HG03103 (cell line): ENCODE data around the gene S1PR3.
"Not testable (repeated sequence)": the region's sequence is repeated elsewhere in the genome, so short reads cannot be mapped to it uniquely, and the experiment has no call there.

Source experiments
- ATAC-seq: cut with Tn5 transposase; IDR thresholded peaks from one replicate; pipeline ENCODE4 v1.9.1; 2021; ENCODE audit warnings: low read depth; ENCODE audit not compliant: unreplicated experiment

S1PR3 gene

DNA sequence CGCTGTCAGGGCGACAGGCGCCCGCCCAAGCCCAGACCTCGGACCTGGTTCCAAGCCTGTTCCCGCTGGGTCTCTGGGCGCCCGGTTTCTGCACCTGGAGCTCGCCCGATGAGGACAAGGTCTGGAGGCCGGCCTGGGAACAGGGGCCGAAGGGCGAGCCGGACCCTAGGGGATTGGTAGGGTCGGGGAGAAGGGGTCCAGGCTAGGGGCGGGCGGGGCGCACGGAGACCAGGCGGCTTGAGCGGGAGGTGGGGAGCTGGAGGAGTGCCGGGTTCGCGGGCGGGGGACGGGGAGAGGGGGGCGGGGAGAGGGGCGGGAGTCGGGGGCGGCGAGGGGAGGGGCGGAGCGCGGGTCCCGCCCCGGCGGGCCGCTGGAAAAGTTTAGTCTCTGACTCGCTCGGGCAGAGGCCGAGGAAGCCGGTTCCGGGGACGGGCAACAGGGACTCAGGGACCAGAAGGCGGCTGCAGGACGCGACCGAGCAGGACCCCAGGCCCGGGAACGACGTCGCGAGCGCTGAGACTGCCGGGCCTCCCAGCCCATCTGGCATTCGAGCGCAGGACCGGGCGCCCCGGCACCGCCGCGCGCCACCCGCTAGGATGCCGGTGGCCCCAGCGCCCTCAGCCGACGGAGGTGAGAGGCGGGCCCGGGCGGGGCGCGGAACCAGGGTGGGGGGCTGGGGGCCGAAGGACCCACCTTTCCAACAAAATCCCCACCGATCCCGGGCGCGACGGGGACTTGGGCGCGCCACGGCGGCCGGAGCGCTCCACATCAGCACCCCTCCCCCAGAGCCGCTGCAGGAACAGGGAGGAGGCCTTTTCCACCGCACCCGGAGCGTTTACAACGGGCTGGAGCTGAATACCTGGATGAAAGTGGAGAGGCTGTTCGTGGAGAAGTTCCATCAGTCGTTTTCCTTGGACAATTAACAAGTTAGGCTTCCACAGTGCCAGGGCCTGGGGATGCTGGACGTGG, at the start of gene S1PR3:
Gene S1PR3 (plus strand): TSS at position 403 of the 969 bp plus-strand sequence. CDS start 9,733 bp downstream, outside the sequence.
- ATAC-seq, result no peak

GRCh38 chr9:88941586-88941985, 49.7 kb upstream of the S1PR3 start:
- not testable (repeated sequence) for ATAC-seq

DNA sequence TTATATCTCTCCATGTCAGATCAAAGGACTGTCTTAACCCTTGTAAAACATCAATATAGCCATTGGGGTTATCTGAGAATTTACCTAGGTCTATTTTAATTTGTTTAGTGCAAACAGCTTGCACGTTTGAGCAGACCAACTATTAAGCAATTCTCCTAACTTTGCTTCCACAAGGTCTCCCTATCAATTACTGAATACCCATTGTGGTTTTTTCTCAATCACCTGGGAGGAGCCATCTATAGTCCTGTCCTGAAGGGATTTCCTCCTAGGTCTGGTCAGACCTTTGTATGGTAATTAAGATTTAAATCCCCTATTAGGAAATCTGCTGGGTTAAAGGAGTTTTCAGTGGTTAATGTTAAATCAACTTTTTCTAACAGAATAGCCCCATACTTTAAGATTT, 48.9 kb upstream of the S1PR3 start:
- no peak for ATAC-seq

GRCh38 chr9:88945636-88946333, 45.5 kb upstream of the S1PR3 start:
- ATAC-seq, result no peak

GRCh38 chr9:88947581-88948573, 43.4 kb upstream of the S1PR3 start:
- no peak for ATAC-seq

GRCh38 chr9:88949425-88949824, 41.8 kb upstream of the S1PR3 start:
- no peak for ATAC-seq

- ATAC-seq, result peak; percentile 52
These were observed 41.3 kb upstream of the S1PR3 start for GRCh38 chr9:88949961-88950340.

GRCh38 chr9:88950341-88951154, 40.7 kb upstream of the S1PR3 start:
- ATAC-seq, result no peak

DNA sequence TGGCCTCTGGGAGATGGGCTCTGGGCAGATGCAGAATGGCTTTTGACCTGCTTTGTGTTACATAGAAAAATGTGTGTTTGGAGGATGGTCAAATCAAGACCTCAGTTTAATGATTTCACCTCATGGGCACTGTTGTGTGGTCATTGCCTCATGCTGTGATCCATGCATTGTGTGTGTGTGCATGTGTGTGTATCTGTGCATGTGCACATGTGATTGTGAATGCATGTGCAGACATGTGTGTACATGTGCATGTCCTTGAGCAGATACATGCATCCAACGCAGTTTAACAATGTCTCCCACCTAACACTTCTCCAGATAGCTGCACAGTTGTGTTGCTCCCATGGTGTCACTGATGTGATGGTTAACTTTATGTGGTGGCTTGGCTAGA, 40.1 kb upstream of the S1PR3 start:
- ATAC-seq, result no peak

GRCh38 chr9:88952086-88952615, 39.1 kb upstream of the S1PR3 start:
- ATAC-seq, result no peak

DNA sequence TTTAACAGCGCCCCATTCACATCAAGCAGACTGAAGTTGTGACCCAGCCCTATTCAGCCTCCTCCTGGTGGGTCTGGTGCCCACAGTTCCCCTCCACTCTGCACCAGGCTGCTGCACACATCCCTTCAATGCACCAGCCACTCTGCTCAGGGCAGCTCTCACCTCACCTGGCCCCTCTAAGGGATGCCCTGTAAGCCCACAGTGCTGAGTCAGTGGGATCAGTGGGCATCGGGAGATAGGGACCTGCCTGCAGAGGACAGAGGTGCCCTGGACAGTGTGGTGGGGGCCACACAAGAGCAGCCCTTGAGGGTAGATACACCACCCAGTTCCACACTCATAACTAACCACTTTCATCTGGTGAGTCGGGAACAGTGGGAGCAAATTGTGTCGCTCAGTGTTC, 38.3 kb upstream of the S1PR3 start:
- ATAC-seq, result no peak

DNA sequence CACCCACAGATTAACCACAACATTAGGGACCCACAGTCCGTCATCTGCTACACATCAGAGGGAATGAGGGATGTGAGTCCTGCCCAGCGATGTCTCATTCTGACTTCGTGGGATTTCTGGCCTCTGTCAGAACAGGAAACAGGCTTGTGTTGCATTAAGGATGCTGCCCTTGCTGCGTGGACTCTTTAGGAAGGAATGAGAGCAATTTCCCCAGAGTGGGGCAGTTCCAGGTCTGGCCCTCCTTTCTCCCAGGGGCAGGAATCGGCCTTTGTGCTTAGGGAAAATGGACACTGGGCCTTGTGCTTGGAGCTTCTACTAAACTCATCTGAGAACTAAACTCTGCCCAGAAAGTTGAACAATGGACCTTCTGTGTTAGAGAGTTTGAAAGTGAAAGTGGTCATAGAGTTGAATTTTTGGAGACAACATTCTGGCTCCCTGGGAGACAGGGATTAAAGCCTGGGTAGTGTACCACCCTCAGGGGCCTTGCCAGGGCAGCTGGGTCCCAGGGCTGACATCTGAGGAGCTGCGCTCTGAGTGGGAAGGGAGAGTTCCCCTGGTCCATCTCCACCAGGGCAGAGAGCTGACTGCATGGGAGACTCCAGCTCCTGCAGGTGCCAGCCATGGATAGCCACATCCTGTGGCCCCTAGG, 37.8 kb upstream of the S1PR3 start:
- no peak for ATAC-seq

DNA sequence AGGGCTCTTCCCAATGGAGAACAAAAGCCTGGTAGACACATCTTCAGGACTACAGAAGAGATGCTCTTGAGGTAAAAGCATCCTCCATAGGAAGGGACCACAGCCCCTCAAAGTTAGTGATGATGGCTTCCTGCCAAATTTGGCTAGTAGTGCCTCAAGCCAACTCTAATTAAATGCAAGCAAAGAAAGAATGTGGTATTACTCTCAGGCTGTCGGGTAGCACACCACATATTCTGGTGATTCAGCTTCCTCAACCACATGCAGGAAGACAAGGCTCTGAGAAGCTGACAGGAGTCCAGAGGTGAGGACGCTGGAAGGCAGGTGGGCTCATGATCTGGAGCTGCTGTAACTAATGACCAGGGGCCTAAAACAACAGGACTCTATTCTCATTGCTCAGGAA, 37.2 kb upstream of the S1PR3 start:
- ATAC-seq, result no peak

DNA sequence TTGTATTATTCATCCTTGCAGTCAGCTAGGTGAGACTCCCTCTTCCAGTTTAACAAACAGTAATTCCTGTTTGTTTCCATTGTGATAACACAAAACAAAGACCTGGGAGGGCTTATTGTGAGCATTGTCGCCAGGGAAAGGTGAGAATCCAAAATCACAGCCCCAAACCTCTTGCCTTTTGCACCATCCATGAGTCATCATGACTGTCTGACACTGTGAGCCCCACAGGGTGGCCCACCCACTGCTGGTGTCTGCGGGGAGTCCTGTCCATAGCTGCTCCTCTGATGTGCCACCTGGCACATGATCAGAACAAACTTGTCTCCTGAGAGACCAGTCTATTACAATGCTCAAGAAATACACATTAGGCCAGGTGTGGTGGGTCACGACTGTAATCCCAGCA, 33.7 kb upstream of the S1PR3 start:
- no peak for ATAC-seq

- ATAC-seq, result no peak
These were observed 31.4 kb upstream of the S1PR3 start for GRCh38 chr9:88959727-88960469.

DNA sequence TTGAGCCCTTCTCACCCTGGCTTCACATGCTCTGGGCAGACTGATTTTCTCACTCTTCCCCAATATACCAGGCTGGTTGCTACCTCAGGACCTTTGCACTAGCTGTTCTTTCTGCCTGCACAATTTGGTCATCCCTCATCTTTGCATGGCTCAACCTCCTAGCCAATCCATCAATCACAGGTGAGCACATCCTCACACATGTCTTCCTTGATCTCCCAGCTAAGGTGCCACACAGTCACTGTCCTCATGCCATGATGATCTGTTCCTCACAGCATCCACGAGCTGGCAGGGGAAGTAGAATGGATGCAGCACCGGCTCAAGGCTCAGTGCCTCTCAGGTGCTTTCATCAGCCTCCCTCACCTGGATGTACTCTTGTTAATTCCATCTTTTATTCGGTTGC, 30.6 kb upstream of the S1PR3 start:
- ATAC-seq, result no peak

- ATAC-seq, result no peak
These were observed 25.8 kb upstream of the S1PR3 start for GRCh38 chr9:88965473-88965872.
